H9 (cell line): ENCODE data around the gene CADPS2. TPM values are rescaled to one million over a fixed set of nuclear protein-coding genes. Genes with fewer than 3 reads are reported as not detected.

Experiments
- DNase-seq: peaks from one replicate; pipeline ENCODE4 v3.0.0-alpha.2; 2017
- H2AFZ ChIP-seq: one replicate; pipeline ENCODE4 v1.6.1; 2013; ENCODE audit warnings: mild to moderate bottlenecking, low read length, control low read depth, moderate library complexity
- H2AK5ac ChIP-seq: 2 replicates; pipeline ENCODE4 v1.6.1; 2013; ENCODE audit warnings: low read length, control low read depth, mixed read lengths; ENCODE audit not compliant: insufficient read length
- H2BK120ac ChIP-seq: one replicate; pipeline ENCODE4 v1.6.1; 2013; ENCODE audit warnings: low read depth, mild to moderate bottlenecking, low read length, control low read depth, inconsistent platforms; ENCODE audit not compliant: poor library complexity, severe bottlenecking
- H2BK12ac ChIP-seq: 2 replicates; pipeline ENCODE4 v1.6.1; 2013; ENCODE audit warnings: low read length, control low read depth, mixed read lengths, low read depth; ENCODE audit not compliant: insufficient read length
- H2BK15ac ChIP-seq: 2 replicates; pipeline ENCODE4 v1.6.1; 2013; ENCODE audit warnings: low read depth, low read length, control low read depth
- H2BK20ac ChIP-seq: one replicate; pipeline ENCODE4 v1.6.1; 2013; ENCODE audit warnings: low read depth, mild to moderate bottlenecking, low read length, control low read depth, inconsistent platforms; ENCODE audit not compliant: poor library complexity, severe bottlenecking
- H2BK5ac ChIP-seq: 2 replicates; pipeline ENCODE4 v1.6.1; 2013; ENCODE audit warnings: low read length, control low read depth, mixed read lengths; ENCODE audit not compliant: insufficient read length
- H3K14ac ChIP-seq: 2 replicates; pipeline ENCODE4 v1.6.1; 2013; ENCODE audit warnings: low read length, control low read depth; ENCODE audit not compliant: insufficient read depth
- H3K18ac ChIP-seq: 2 replicates; pipeline ENCODE4 v1.6.1; 2013; ENCODE audit warnings: low read depth, mild to moderate bottlenecking, mixed read lengths, low read length, control low read depth; ENCODE audit not compliant: insufficient read length
- H3K23ac ChIP-seq: 2 replicates; pipeline ENCODE4 v1.6.1; 2013; ENCODE audit warnings: low read length, control low read depth, mixed read lengths, low read depth; ENCODE audit not compliant: insufficient read length
- H3K23me2 ChIP-seq: 2 replicates; pipeline ENCODE4 v1.6.1; 2013; ENCODE audit warnings: low read depth, mild to moderate bottlenecking, mixed read lengths, low read length, control low read depth; ENCODE audit not compliant: insufficient read length, poor library complexity, severe bottlenecking
- H3K27ac ChIP-seq: 2 replicates; pipeline ENCODE4 v1.5.1; 2013; ENCODE audit warnings: low read length, control low read depth, mixed read lengths, low read depth; ENCODE audit not compliant: insufficient read length
- H3K27me3 ChIP-seq: 2 replicates; pipeline ENCODE4 v1.6.1; 2013; ENCODE audit warnings: low read length, control low read depth, inconsistent platforms; ENCODE audit not compliant: insufficient read depth
- H3K4ac ChIP-seq: 2 replicates; pipeline ENCODE4 v1.6.1; 2013; ENCODE audit warnings: low read depth, mild to moderate bottlenecking, control low read depth, inconsistent platforms, low read length, moderate library complexity
- H3K4me1 ChIP-seq: 2 replicates; pipeline ENCODE4 v1.6.1; 2013; ENCODE audit warnings: low read length, control low read depth, inconsistent platforms; ENCODE audit not compliant: insufficient read depth
- H3K4me2 ChIP-seq: 2 replicates; pipeline ENCODE4 v1.6.1; 2013; ENCODE audit warnings: low read length, control low read depth, mixed read lengths; ENCODE audit not compliant: insufficient read length, insufficient read depth
- H3K56ac ChIP-seq: 2 replicates; pipeline ENCODE4 v1.6.1; 2013; ENCODE audit warnings: low read depth, mild to moderate bottlenecking, mixed read lengths, low read length, control low read depth; ENCODE audit not compliant: insufficient read length
- H3K79me1 ChIP-seq: 2 replicates; pipeline ENCODE4 v1.6.1; 2013; ENCODE audit warnings: low read depth, mild to moderate bottlenecking, moderate library complexity, low read length, control low read depth, inconsistent platforms; ENCODE audit not compliant: insufficient read depth, poor library complexity, severe bottlenecking
- H3K79me2 ChIP-seq: 2 replicates; pipeline ENCODE4 v1.6.1; 2013; ENCODE audit warnings: low read length, control low read depth, inconsistent platforms; ENCODE audit not compliant: insufficient read depth
- H3K9ac ChIP-seq: 2 replicates; pipeline ENCODE4 v1.6.1; 2013; ENCODE audit warnings: low read length, control low read depth, mixed read lengths; ENCODE audit not compliant: insufficient read length; ENCODE audit errors: extremely low read depth
- H3K9me3 ChIP-seq: one replicate; pipeline ENCODE4 v1.6.1; 2013; ENCODE audit warnings: low read depth, low read length, inconsistent platforms; ENCODE audit not compliant: control insufficient read depth
- H3T11ph ChIP-seq: one replicate; pipeline ENCODE4 v1.6.1; 2013; ENCODE audit warnings: mild to moderate bottlenecking, low read length, control low read depth, inconsistent platforms
- H4K20me1 ChIP-seq: one replicate; pipeline ENCODE4 v1.6.1; 2013; ENCODE audit not compliant: control insufficient read depth, insufficient read length, insufficient read depth
- H4K5ac ChIP-seq: 2 replicates; pipeline ENCODE4 v1.6.1; 2013; ENCODE audit warnings: low read depth, mild to moderate bottlenecking, mixed read lengths, low read length, control low read depth; ENCODE audit not compliant: insufficient read length
- H4K8ac ChIP-seq: replicated peaks from 2 replicates; pipeline ENCODE4 v1.6.1; 2013; ENCODE audit warnings: low read length, control low read depth, mixed read lengths, low read depth; ENCODE audit not compliant: insufficient read length
- H4K91ac ChIP-seq: 2 replicates; pipeline ENCODE4 v1.6.1; 2013; ENCODE audit warnings: low read depth, mild to moderate bottlenecking, moderate library complexity, mixed read lengths, low read length, control low read depth; ENCODE audit not compliant: insufficient read length
- H3K27ac Mint-ChIP-seq, 3 experiments: 2 replicates in 2 of 3; 3 replicates in 1 of 3; pipeline ENCODE4 v1.8.0; 2020 to 2021; ENCODE audit warnings: mixed read lengths in 3 of 3, mild to moderate bottlenecking in 1 of 3, moderate library complexity in 1 of 3
- H3K27me3 Mint-ChIP-seq: 2 replicates; pipeline ENCODE4 v1.8.0; 2021; ENCODE audit warnings: low read depth, mild to moderate bottlenecking, moderate library complexity, mixed read lengths
- H3K36me3 Mint-ChIP-seq, 3 experiments: 2 replicates in 2 of 3; 3 replicates in 1 of 3; pipeline ENCODE4 v1.8.0; 2020 to 2021; ENCODE audit warnings: low read depth in 3 of 3, mixed read lengths in 3 of 3; ENCODE audit not compliant: insufficient read depth in 1 of 3
- H3K4me1 Mint-ChIP-seq, 2 experiments: 2 replicates each; pipeline ENCODE4 v1.8.0; 2020; ENCODE audit warnings: mixed read lengths in 2 of 2
- H3K4me3 Mint-ChIP-seq, 2 experiments: 2 replicates in 1 of 2; 3 replicates in 1 of 2; pipeline ENCODE4 v1.8.0; 2020 to 2021; ENCODE audit warnings: mild to moderate bottlenecking in 2 of 2, mixed read lengths in 2 of 2, moderate library complexity in 1 of 2
- H3K9me3 Mint-ChIP-seq, 2 experiments: 2 replicates in 1 of 2; 3 replicates in 1 of 2; pipeline ENCODE4 v1.8.0; 2020; ENCODE audit warnings: mild to moderate bottlenecking in 2 of 2, mixed read lengths in 2 of 2, moderate library complexity in 1 of 2
- CTCF ChIP-seq: fragments of 200-600 bp; sonication (generic); conservative IDR thresholded peaks from 3 replicates; pipeline ENCODE4 v1.8.0; 2021; ENCODE audit warnings: antibody characterized with exemption, mild to moderate bottlenecking
- WGBS: extraction: QIAGEN DNeasy Blood & Tissue Kit; methylation state at CpG from one replicate; pipeline ENCODE4 v1.1.7; 2013; ENCODE audit warnings: missing lambda C conversion rate, low lambda C conversion rate, mixed read lengths; ENCODE audit not compliant: insufficient read length; ENCODE audit errors: extremely low coverage; 5-methylcytosine and 5-hydroxymethylcytosine counted together
- total RNA-seq: library from RNA; stranded (reverse); gene quantifications from 2 replicates; pipeline ENCODE4 v1.2.1, GENCODE V29; 2021

CADPS2 gene
- total RNA-seq, 1 experiment from 2014 or later, result 7.1 TPM

GRCh38 chr7:122622682-122623081 is 263.6 kb downstream of the CADPS2 start:
- Histone ChIP-seq H3K4ac (no peak overlapping the region), H3K18ac (no peak overlapping the region), H3K79me1 (no peaks in the 10 kb centered on the region), H3K56ac (no peak overlapping the region), H3K9ac (no peak overlapping the region), H2BK12ac (no peak overlapping the region), H3K23me2 (no peaks in the 10 kb centered on the region), H4K8ac (no peak overlapping the region), H2BK20ac (no peak overlapping the region), H3K4me2 (no peak overlapping the region), H4K91ac (no peak overlapping the region), H4K5ac (no peak overlapping the region), H3K79me2 (no peaks in the 10 kb centered on the region), H2AFZ (no peak overlapping the region), H3T11ph (no peak overlapping the region), H2BK15ac (no peak overlapping the region), H4K20me1 (no peaks in the 10 kb centered on the region), H3K14ac (no peak overlapping the region), H2AK5ac (no peak overlapping the region), H3K9me3 (no peaks in the 10 kb centered on the region), H2BK5ac (no peak overlapping the region), H3K4me1 (peaks cover 2% of the 10 kb centered on the region; the same call in 1 of the 2 replicates), H2BK120ac (no peak overlapping the region), H3K27ac (no peak overlapping the region), H3K27me3 (no peaks in the 10 kb centered on the region), H3K23ac (no peak overlapping the region)
- Mint-ChIP-seq H3K27me3 (no peaks in the 10 kb centered on the region), H3K27ac (no peak overlapping the region), H3K4me3 (no peak overlapping the region), H3K36me3 (no peaks in the 10 kb centered on the region), H3K4me1 (peaks cover 0 to 2% of the 10 kb centered on the region in 2 experiments; a peak in 1 of 4 replicates), H3K9me3 (no peaks in the 10 kb centered on the region)
- TF ChIP-seq CTCF, result no peak
- WGBS, result no CpG with 5 or more reads among the region's 1 CpG
- DNase-seq, result no peak
